GM10248 (cell line): ENCODE measurements around the gene FNDC1.

Experiments used
- CTCF ChIA-PET: fragments of 300-600 bp; sonication (Branson Sonifier 250); formaldehyde crosslinking; extraction: SDS; loops from one replicate; lab custom pipeline; 2021; ENCODE audit warnings: antibody characterized with exemption; lab: Yijun Ruan, JAX
- POLR2A ChIA-PET: fragments of 350-650 bp; sonication (Branson Sonifier 250); formaldehyde crosslinking; extraction: SDS; loops from one replicate; lab custom pipeline; 2020; ENCODE audit warnings: antibody characterized with exemption; lab: Yijun Ruan, JAX
- DNase-seq: peaks from one replicate; pipeline ENCODE4 v3.0.0; 2012; ENCODE audit errors: extremely low spot score
- CTCF ChIP-seq: IDR thresholded peaks from 2 replicates; pipeline ENCODE4 v1.5.1; 2012; ENCODE audit warnings: mild to moderate bottlenecking, low read depth; ENCODE audit errors: extremely low read depth, missing control alignments, control extremely low read depth

FNDC1 gene

DNA sequence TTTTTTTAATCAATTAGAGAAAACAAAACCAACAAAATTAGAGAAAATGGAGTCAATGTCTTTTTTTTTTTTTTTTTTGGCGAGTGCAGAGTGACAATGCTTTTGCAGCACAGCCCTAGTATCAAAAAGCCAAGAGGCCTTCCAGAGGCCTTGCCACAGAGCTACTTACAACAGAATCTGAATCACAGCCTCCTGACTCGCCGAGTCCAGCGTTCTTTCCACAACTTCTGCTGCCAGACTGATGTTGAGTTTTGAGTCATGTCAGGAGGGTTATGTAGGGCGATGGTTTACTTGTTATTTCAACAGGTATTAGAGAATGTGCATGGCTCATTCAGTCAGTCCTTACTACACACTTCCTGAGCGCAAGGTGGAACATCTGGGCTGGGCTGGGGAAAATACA, 88.6 kb downstream of the FNDC1 start:
- POLR2A ChIA-PET, result no interaction called here
- no peak for DNase-seq
- CTCF ChIA-PET, result interaction anchor here (1.0 kb wide), 1 partner anchor 9 kb away, joined by 3 read pairs; no protein-coding TSS in a partner anchor
- no peak for TF ChIP-seq CTCF

- no peak for TF ChIP-seq CTCF
- ChIA-PET CTCF (interaction anchor here (0.8 to 1.3 kb wide), 2 partner anchors 24 to 396 kb away, joined by 3 read pairs; no protein-coding TSS in a partner anchor), POLR2A (no interaction called here)
- DNase-seq, result no peak
Observed at GRCh38 chr6:159259441-159260125, 90.4 kb downstream of the FNDC1 start.

GRCh38 chr6:159260208-159260607, 91.0 kb downstream of the FNDC1 start:
- no peak for DNase-seq
- POLR2A ChIA-PET, result no interaction called here
- no peak for TF ChIP-seq CTCF
- CTCF ChIA-PET, result interaction anchor here (0.8 to 1.3 kb wide), 2 partner anchors 24 to 395 kb away, joined by 3 read pairs; no protein-coding TSS in a partner anchor

GRCh38 chr6:159261995-159262394, 92.8 kb downstream of the FNDC1 start:
- DNase-seq, result no peak
- TF ChIP-seq CTCF, result no peak
- ChIA-PET POLR2A (no interaction called here), CTCF (interaction anchor here (1.7 to 2.5 kb wide), 2 partner anchors 9 kb away, joined by 3 to 21 read pairs; no protein-coding TSS in a partner anchor)

DNA sequence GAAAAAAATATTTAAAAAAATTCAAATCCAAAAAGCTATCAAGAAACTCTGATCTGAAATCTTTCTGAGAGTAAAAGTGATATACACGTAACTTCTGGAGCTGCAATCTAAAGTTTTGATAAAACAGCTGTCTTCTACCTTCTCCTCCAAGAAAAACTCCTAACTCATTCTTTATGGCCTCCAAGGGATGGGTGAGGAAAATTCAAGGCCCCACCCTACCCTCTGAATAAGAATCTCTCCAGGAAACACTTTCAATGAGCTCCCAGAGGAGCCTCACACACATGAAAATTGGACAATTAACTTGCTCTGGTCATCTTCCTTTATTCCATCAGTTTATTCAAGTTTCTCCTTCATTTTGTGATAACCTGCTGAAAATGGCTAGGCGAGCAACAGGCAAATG, 93.4 kb downstream of the FNDC1 start:
- no peak for DNase-seq
- TF ChIP-seq CTCF, result no peak
- POLR2A ChIA-PET, result no interaction called here
- CTCF ChIA-PET, result interaction anchor here (1.7 to 2.5 kb wide), 2 partner anchors 8 to 10 kb away, joined by 3 to 21 read pairs; no protein-coding TSS in a partner anchor

DNA sequence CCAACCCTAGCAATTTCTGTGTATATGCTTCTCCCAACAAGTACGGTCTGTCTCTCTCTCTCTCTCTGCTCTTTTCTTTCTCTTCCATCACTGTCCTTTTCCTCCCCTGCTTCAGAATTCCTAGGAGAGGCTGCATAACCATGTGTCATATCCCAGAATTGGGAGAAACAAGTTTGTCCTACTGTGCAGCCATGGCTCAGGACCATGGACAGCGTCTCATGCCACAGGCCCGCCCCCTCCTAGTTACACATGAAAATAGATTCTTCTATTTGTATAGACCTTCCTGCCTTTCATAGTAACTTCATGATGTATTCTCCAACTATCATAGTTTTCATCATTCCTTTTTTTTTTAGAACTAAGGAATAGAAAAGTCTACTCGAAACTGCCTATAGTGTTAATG, 98.0 kb downstream of the FNDC1 start:
- TF ChIP-seq CTCF, result no peak
- no peak for DNase-seq
- ChIA-PET CTCF (no interaction called here), POLR2A (no interaction called here)
